HG02763 (cell line): ENCODE measurements around the gene PLD6.
"Not testable (repeated sequence)": the region's sequence is repeated elsewhere in the genome, so short reads cannot be mapped to it uniquely, and the experiment has no call there.

Experiments used
- ATAC-seq: cut with Tn5 transposase; IDR thresholded peaks from one replicate; pipeline ENCODE4 v1.9.1; 2021; ENCODE audit warnings: mild to moderate bottlenecking, moderate library complexity; ENCODE audit not compliant: unreplicated experiment

The PLD6 gene

GRCh38 chr17:17179371-17179827 lies 26.7 kb downstream of the PLD6 start:
- ATAC-seq = no peak

DNA sequence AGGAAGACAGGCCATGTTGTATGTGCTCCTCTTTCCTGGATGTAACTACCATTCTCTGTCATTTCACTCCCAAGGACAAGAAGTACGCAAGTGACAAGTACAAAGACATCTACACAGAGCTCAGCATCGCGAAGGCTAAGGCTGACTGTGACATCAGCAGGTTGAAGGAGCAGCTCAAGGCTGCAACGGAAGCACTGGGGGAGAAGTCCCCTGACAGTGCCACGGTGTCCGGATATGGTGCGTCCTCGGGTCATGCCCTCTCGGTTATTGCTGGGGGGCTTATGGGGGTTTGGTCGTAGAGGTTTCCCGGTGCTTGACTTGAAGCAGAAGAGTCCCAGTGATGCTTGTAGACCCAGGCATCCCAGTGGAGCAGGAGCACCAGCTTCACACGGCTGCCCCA lies 29.0 kb downstream of the PLD6 start:
- no peak for ATAC-seq

DNA sequence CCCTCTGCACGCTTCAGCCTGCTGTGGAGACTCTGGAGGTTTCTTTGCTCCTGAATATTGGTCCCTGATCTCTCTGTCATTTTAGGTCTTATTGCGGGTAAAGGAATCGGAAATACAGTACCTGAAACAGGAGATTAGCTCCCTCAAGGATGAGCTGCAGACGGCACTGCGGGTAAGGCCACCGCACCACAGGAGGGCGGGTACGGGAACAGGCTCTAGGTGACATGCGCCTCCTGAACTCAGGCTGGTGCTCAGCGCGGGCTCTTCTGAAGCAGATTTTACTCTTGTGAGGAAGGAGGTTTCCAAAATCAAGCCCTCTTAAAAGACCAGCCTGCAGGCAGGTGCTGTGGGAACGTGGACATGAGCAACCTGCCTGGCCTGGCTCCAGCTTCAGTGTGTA lies 29.8 kb downstream of the PLD6 start:
- ATAC-seq = no peak

DNA sequence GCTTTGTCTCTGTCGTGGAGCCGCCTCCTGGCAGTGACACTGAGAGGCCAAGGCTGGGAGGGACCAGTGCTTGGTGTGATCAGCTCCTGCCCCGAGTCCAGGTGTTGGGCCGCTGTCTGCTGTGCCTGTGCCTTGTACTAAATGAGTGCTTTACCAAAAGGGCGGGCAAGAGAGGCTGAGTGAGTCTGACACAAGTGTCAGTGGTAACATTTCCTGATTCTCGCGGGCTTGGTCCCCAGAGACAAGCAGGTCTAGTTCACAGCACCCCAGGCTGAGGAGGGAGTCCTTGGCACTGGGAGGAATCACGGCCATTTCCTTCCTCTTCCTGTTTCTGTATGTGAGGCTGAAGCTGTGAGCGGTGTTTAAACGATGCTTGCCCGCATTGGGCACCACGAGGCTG lies 30.2 kb downstream of the PLD6 start:
- no peak for ATAC-seq

DNA sequence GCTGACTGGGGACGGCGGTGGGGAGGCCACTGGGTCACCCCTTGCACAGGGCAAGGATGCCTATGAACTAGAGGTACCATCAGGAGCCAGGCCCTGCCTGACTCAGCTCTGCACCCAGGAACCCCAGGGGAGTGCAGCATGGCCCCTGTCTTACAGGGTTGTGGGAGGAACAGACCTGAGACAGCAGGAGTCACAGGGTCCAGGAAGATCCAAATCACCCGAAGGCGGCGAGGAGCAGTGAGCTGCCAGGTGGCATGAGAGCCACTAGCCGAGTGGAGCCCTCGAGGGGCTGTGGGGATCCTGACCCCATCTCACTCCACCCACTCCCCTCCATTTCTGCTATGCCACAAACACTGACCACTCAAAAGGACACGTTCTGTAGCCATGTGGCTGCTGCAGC lies 30.8 kb downstream of the PLD6 start:
- ATAC-seq = no peak

GRCh38 chr17:17173921-17174320 lies 32.2 kb downstream of the PLD6 start:
- no peak for ATAC-seq

DNA sequence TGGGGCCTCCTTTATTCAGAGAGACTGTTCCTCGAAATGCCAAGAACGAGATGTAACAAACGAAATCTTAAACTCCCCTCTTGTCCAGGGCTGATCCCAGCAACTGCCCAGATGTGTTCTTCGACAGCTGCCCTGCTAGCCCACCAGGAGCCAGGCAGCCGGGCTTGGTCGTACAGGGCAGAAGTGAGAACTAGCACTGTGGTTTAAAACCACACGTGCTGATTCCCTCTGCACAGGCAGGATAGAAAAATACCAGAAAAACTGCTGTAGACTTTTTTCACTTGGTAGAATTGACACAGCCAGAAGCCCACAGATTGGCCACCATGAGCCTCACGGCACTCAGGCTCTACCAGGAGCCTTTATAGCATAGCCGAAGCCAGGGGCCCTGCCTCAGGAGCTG lies 33.1 kb downstream of the PLD6 start:
- no peak for ATAC-seq

DNA sequence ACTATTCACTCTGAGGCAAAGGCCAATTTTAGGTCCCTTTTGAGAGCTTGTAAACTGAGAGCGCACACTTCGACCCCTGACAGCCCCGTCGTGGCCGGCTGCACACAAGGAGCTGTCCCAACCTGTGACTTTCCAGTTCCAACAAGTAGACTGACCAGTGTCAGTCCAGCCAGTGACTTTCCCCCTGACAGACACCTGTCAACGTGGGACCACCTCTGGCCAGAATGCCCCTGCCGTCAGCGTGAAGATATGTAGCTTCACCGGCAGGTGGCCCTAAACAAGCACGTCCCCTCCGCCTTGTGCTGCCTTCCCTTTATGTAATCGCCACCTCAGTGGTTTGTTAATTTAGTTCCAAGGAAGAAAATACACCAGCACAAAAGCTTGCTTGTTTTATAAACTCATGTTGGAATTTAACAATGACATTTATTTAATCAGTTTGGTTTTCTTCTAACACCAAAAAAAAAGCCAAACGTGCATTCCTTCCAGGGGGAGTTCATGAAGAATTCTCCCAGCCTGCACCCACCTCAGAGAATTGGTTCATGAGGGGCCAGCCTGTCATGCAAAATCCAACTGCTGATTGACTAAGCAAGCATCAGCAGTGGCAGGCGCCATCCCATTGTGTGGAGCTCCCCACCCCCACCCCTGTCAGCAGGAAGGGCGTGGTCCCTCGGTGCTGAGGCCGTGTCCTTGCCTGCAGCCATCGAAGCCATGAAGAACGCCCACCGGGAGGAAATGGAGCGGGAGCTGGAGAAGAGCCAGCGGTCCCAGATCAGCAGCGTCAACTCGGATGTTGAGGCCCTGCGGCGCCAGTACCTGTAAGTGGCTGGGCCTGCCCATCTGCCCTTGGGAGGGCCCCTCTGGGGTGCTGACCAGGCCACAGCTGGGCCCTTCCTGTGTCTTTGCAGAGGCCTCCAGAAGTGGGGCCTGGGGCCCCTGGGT lies 33.9 kb downstream of the PLD6 start:
- ATAC-seq = no peak

- ATAC-seq = no peak
Observed at GRCh38 chr17:17171186-17171585, 34.9 kb downstream of the PLD6 start.

GRCh38 chr17:17170346-17170985 lies 35.7 kb downstream of the PLD6 start:
- no peak for ATAC-seq

GRCh38 chr17:17169396-17169795 lies 36.7 kb downstream of the PLD6 start:
- no peak for ATAC-seq

GRCh38 chr17:17168401-17168800 lies 37.7 kb downstream of the PLD6 start:
- no peak for ATAC-seq

- ATAC-seq = no peak
Observed at GRCh38 chr17:17167986-17168385, 38.1 kb downstream of the PLD6 start.

GRCh38 chr17:17167356-17167755 lies 38.8 kb downstream of the PLD6 start:
- ATAC-seq = no peak

GRCh38 chr17:17166446-17166845 lies 39.7 kb downstream of the PLD6 start:
- ATAC-seq = no peak

DNA sequence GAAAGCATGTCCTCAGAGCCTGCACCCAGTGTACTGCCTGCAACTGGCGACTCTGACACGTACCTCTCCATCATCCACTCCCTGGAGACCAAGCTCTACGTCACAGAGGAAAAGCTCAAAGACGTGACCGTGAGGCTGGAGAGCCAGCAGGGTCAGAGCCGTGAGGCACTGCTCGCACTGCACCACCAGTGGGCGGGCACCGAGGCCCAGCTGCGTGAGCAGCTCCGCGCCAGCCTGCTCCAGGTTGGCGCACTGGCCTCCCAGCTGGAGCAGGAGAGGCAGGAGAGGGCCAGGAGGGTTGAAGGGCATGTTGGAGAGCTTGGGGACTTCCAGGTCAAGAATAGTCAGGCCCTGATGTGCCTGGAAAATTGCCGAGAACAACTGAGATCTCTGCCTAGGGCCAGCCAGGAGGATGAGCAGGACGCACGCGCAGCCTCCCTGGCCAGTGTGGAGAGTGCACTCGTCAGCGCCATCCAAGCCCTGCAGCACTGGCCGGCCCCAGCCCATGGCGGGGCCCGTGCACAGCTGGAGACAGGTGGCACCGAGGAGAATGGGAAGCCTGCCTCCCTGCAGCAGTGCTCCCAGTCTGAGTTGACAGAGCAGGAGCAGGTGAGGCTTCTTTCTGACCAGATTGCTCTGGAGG lies 40.3 kb downstream of the PLD6 start:
- no peak for ATAC-seq

- no peak for ATAC-seq
Observed at GRCh38 chr17:17164676-17165075, 41.5 kb downstream of the PLD6 start.

DNA sequence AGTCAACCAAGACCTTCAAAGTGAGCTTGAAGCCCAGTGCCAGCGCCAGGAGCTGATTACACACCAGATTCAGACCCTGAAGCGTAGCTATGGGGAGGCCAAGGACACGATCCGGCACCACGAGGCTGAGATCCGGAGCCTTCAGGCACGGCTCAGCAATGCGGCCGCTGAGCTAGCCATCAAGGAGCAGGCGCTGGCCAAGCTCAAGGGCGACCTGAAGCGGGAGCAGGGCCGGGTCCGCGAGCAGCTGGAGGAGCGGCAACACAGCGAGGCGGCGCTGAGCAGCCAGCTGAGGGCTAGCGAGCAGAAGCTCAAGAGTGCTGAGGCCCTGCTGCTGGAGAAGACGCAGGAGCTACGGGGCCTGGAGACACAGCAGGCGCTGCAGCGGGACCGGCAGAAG lies 42.0 kb downstream of the PLD6 start:
- ATAC-seq = no peak

- ATAC-seq = no peak
Observed at GRCh38 chr17:17161759-17162158, 44.4 kb downstream of the PLD6 start.

DNA sequence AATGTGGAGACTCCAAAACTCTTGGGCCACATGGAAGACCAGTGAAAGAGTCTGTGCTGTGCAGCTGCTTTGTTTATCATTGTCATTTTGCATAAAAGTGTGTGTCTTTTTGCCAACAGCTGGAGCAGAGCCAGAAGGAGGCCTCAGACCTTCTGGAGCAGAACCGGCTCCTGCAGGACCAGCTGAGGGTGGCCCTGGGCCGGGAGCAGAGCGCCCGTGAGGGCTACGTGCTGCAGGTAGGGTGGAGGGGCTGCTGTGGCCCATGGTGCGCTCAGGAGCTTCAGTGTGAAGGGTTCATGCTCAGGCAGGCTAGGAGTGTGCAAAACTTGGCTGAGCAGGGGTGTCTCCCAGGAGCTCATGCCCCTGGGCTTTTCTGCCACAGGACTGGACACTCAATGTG lies 45.0 kb downstream of the PLD6 start:
- ATAC-seq = no peak

DNA sequence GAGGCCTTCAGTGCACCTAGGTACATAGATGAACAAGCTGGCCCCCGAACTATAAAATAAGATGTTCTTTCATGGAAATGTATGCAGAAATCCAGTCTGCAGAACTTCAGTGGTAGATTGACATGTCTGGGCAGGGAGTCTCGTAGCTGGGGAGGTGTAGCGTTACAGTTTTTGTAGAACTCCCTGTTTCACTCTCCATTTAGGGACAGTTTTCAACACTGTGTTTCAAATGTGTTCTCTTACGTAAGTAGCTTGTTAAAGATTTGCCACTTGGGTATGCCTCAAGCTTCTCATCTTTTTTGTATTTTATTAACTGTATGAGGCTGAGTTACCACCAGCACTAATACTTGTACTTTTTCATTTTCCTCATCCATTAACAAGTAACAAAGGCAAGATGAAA lies 46.6 kb downstream of the PLD6 start:
- no peak for ATAC-seq

DNA sequence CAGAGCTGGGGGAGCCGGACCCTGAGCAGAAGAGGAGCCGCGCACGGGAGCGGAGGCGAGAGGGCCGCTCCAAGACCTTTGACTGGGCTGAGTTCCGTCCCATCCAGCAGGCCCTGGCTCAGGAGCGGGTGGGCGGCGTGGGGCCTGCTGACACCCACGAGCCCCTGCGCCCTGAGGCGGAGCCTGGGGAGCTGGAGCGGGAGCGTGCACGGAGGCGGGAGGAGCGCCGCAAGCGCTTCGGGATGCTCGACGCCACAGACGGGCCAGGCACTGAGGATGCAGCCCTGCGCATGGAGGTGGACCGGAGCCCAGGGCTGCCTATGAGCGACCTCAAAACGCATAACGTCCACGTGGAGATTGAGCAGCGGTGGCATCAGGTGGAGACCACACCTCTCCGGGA lies 47.6 kb downstream of the PLD6 start:
- ATAC-seq = not testable (repeated sequence)
